22Rv1 (cell line): Measurements from ENCODE around the gene IGFBP7.
"Not testable (repeated sequence)": the region's sequence is repeated elsewhere in the genome, so short reads cannot be mapped to it uniquely, and the experiment has no call there.

Source experiments
- H3K27ac ChIP-seq: fragments of 450-650 bp; 2 replicates; pipeline ENCODE4 v1.5.1; 2017
- CTCF ChIP-seq: fragments of 450-650 bp; IDR thresholded peaks from 2 replicates; pipeline ENCODE4 v1.5.1; 2017; ENCODE audit warnings: mild to moderate bottlenecking
- ZFX ChIP-seq: fragments of 450-650 bp; IDR thresholded peaks from 2 replicates; pipeline ENCODE4 v1.6.1; 2017; ENCODE audit warnings: antibody characterized with exemption, borderline replicate concordance

IGFBP7 gene

GRCh38 chr4:57048590-57049304 lies 61.4 kb downstream of the IGFBP7 start:
- H3K27ac ChIP-seq: no peak overlapping the region
- TF ChIP-seq CTCF (no peak), ZFX (no peak)

GRCh38 chr4:57047046-57047445 lies 63.1 kb downstream of the IGFBP7 start:
- H3K27ac ChIP-seq: not testable (repeated sequence)

- H3K27ac ChIP-seq: no peak overlapping the region
- TF ChIP-seq ZFX (no peak), CTCF (no peak)
Measured at GRCh38 chr4:57044996-57045395, 65.2 kb downstream of the IGFBP7 start.

- TF ChIP-seq CTCF: no peak
- no peak for TF ChIP-seq ZFX
- H3K27ac ChIP-seq: no peak overlapping the region
Measured at GRCh38 chr4:57044279-57044678, 65.9 kb downstream of the IGFBP7 start.

GRCh38 chr4:57043347-57044251 lies 66.6 kb downstream of the IGFBP7 start:
- TF ChIP-seq ZFX (no peak), CTCF (no peak)
- H3K27ac ChIP-seq: no peak overlapping the region

- TF ChIP-seq CTCF (no peak), ZFX (no peak)
Measured at GRCh38 chr4:57042711-57043169, 67.4 kb downstream of the IGFBP7 start.

GRCh38 chr4:57041020-57041419 lies 69.2 kb downstream of the IGFBP7 start:
- TF ChIP-seq ZFX: no peak
- no peak for TF ChIP-seq CTCF
- no peak overlapping the region for H3K27ac ChIP-seq

More at GRCh38 chr4:57042711-57043169, 67.4 kb downstream of the IGFBP7 start:
- H3K27ac ChIP-seq: no peak overlapping the region
